Loucy (cell line): ENCODE results near the gene KRTAP4-6.

ENCODE experiments used
- CTCF ChIP-seq: fragments of 200-600 bp; sonication (generic); conservative IDR thresholded peaks from 2 replicates; pipeline ENCODE4 v1.5.1; 2014; ENCODE audit warnings: mild to moderate bottlenecking, antibody characterized with exemption, low read length
- EZH2phosphoT487 ChIP-seq: fragments of 200-600 bp; IDR thresholded peaks from 2 replicates; pipeline ENCODE4 v1.6.1; 2018; ENCODE audit warnings: antibody characterized with exemption, mild to moderate bottlenecking, moderate library complexity, borderline replicate concordance

GRCh38 chr17:41163828-41164227 lies 23.5 kb upstream of the KRTAP4-6 start:
- TF ChIP-seq CTCF (no peak), EZH2phosphoT487 (no peak)
